ENCODE measurements around the gene ST6GAL1. TPM values are rescaled to one million over a fixed set of nuclear protein-coding genes. Genes with fewer than 3 reads are reported as not detected.

Gene ST6GAL1
- total RNA-seq, 4 donors from 2014 or later: 18.0 to 32.2 (median 20.9) TPM

DNA sequence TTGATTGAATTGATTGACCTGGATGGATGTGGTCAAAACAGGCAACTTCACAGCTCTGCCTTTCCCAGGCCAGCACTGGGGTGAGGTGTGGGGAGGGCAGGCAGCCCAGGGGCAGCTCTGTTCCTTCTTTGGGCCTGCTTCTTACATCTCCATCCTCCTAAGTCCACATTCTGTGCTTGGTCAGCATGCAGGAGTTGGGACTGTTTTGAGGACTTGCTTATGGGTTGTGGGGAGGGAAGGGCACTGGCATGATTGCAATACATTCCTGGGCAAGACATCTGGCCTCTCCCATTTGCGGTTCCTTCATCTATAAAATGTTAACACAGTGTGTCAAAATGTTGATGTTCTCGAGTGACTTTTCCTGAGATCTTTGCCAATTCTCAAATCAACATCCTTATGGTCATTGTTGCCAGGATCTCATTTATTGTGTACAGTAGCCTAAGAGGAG is 84.1 kb downstream of the ST6GAL1 start:
- Histone ChIP-seq H3K36me3 (no peaks in the 10 kb centered on the region), H3K9me3 (no peaks in the 10 kb centered on the region), H3K27me3 (no peaks in the 10 kb centered on the region), H3K27ac (no peak overlapping the region), H3K4me3 (no peak overlapping the region), H3K4me1 (peaks cover 0 to 14% (median 3%) of the 10 kb centered on the region in 3 donors)
- WGBS, 2 donors (ENCODE audit: low coverage in 1 of 2): 53 to 55% methylated on average over 2 of the region's 2 CpGs
- ATAC-seq: peak; percentile 9
- TF ChIP-seq POLR2A (IDR thresholded peaks at IDR 0.05) (no peak), EP300 (IDR thresholded peaks at IDR 0.05) (no peak), POLR2AphosphoS5 (IDR thresholded peaks at IDR 0.05) (no peak)
- TF ChIP-seq, protein P1, sequence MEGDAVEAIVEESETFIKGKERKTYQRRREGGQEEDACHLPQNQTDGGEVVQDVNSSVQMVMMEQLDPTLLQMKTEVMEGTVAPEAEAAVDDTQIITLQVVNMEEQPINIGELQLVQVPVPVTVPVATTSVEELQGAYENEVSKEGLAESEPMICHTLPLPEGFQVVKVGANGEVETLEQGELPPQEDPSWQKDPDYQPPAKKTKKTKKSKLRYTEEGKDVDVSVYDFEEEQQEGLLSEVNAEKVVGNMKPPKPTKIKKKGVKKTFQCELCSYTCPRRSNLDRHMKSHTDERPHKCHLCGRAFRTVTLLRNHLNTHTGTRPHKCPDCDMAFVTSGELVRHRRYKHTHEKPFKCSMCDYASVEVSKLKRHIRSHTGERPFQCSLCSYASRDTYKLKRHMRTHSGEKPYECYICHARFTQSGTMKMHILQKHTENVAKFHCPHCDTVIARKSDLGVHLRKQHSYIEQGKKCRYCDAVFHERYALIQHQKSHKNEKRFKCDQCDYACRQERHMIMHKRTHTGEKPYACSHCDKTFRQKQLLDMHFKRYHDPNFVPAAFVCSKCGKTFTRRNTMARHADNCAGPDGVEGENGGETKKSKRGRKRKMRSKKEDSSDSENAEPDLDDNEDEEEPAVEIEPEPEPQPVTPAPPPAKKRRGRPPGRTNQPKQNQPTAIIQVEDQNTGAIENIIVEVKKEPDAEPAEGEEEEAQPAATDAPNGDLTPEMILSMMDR (IDR thresholded peaks at IDR 0.05): no peak

DNA sequence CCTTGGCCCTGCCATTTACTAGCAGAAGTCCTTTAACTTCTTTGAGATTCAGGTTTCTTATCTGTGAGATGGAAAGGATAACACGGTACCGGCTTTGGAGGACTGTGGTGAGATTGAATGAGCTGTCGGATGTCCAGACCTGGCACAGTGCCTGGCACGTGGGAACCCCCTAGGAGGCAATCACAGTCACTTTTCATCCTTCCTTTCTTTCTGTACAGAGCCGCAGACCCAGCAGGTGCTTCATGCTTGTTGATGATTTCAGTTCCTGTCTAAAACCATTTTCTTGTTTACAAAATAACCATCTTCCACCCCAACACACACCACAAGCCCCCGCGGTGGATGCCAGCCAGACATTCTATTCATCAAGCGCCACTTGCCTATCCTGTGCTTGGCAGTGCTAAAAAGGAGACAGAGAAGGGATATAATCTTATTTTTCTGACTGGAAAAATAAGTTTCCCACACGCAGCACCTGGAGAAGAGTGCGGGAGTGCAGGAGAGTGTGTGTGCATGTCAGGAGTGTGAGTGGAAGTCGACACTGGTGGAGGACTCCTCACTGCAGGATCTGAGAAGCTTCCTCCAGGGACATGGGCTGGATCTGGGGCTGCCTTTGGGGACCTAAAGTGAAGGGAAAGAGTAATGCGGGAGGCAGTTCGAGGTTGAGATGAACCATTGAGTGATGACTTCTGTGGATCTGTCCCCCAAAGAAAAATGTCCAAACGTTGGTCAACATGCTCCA is 85.7 kb downstream of the ST6GAL1 start:
- no peak overlapping the region for H3K27ac ChIP-seq
- H3K9me3 ChIP-seq: no peaks in the 10 kb centered on the region
- no peak for ATAC-seq
- no peaks in the 10 kb centered on the region for H3K27me3 ChIP-seq
- no peak for TF ChIP-seq EP300 (IDR thresholded peaks at IDR 0.05)
- no peaks in the 10 kb centered on the region for H3K36me3 ChIP-seq
- H3K4me3 ChIP-seq: no peak overlapping the region
- peaks cover 0 to 14% (median 3%) of the 10 kb centered on the region in 3 donors for H3K4me1 ChIP-seq
- WGBS, 2 donors (ENCODE audit: low coverage in 1 of 2): 47 to 71% methylated on average over 4 to 12 of the region's 14 CpGs

DNA sequence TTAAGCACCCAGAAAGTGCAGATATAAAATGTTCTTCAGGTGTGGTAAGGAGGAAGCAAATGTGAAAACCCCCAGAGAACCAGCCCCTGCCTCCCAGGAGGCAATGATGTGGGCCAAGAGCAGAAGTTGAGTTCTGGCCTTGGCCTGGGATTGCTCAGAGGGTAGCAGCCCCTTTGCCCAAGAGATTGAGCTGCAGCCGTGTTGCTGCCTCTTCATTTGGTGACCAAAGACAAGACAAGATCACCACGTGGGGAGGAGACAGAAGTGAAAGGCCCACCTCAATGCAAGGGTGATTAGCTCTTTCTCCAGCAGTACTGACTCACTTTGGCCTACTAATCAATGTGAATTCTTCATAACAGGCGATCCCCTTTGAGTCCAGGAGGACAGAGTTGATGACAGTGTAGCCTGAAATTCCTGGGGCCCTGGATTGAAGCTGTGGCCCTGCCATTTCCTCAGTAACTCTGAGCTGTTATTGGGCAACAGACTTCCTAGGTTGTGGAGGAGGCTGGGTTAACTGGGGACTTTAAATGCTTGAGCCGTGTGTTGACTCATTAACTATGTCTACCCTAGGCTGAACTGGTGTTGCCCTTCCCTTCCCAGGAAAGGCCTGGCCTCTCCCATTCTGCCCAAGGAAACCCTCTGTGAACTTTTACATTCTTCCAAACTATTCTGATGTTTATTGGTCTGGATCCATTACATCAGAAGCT is 86.5 kb downstream of the ST6GAL1 start:
- H3K9me3 ChIP-seq: no peaks in the 10 kb centered on the region
- TF ChIP-seq EP300 (IDR thresholded peaks at IDR 0.05): no peak
- H3K27ac ChIP-seq: no peak overlapping the region
- WGBS, 2 donors (ENCODE audit: low coverage in 1 of 2): 62 to 76% methylated on average over 3 to 4 of the region's 4 CpGs
- no peaks in the 10 kb centered on the region for H3K27me3 ChIP-seq
- H3K4me1 ChIP-seq: peaks cover 0 to 14% (median 3%) of the 10 kb centered on the region in 3 donors
- H3K36me3 ChIP-seq: no peaks in the 10 kb centered on the region
- no peak overlapping the region for H3K4me3 ChIP-seq
- ATAC-seq: no peak

DNA sequence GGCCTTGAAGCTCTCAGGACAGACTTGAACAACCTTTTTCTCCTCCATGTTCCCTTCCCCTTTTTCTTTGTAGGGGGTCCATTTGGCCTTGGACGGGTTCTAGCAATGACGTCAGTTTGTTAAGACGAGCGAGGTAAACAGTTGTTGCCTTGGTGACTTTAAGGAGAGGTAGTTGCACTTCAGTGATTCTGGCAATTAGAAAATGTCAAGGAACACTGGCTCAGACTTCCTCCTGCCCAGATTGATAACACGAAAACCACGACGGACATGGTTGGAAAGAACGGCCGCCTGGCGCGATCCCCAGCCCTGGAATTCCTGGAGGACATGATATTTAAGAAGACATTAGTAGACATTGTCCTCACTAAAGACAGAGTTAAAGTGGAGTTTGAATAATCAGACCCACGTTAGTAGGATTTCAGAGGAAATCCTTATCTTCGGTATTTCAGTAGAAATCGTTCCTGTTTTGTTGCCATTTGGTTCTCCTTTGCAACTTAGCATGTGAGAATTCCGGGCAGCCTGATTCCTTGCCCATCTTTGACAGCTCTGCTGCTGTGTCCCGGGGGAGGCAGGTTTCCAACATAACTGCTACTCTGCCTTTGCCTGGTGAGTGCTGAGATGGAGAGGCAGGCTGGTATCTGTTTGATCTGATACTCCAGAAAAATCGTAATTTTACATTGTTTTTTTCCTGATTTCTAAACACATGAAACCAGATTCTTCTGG is 87.3 kb downstream of the ST6GAL1 start:
- TF ChIP-seq POLR2AphosphoS5 (IDR thresholded peaks at IDR 0.05): no peak
- TF ChIP-seq, protein P1 (IDR thresholded peaks at IDR 0.05): no peak
- TF ChIP-seq EP300 (IDR thresholded peaks at IDR 0.05): no peak
- no peak for TF ChIP-seq POLR2A (IDR thresholded peaks at IDR 0.05)
- Histone ChIP-seq H3K27me3 (no peaks in the 10 kb centered on the region), H3K4me1 (peaks cover 0 to 14% (median 3%) of the 10 kb centered on the region in 3 donors), H3K4me3 (no peak overlapping the region), H3K9me3 (no peaks in the 10 kb centered on the region), H3K36me3 (no peaks in the 10 kb centered on the region), H3K27ac (no peak overlapping the region)
- no peak for ATAC-seq
- 50 to 63% methylated on average over 7 to 13 of the region's 17 CpGs for WGBS, 2 donors (ENCODE audit: low coverage in 1 of 2)

DNA sequence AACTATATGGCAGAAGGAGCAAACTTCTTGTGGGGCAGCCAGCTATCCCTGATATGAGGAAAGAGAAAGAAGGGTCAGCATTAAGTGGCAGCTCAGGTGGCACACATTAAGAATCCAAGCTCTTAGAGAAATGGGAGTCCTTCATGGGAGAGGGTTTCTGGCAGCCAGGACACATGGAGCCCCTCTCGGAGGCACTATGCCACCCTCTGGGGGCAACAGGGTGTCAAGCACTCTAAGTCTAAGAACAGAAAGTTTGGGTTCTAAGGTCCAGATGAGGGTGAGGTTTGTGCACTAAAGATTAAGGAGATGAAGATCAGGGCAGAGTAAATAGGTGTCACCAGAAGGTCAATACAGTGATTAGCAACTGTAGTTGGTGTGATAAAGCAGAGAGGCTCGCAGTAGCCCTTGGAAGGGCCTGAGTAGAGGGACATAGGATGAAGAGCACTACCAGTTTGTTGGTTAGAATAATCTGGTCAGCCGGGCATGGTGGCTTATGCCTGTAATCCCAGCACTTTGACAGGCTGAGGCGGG is 89.3 kb downstream of the ST6GAL1 start:
- Histone ChIP-seq H3K4me3 (no peak overlapping the region), H3K9me3 (no peaks in the 10 kb centered on the region), H3K27me3 (no peaks in the 10 kb centered on the region), H3K36me3 (no peaks in the 10 kb centered on the region), H3K4me1 (peaks cover 0 to 3% (median 0%) of the 10 kb centered on the region in 3 donors), H3K27ac (no peak overlapping the region)
- 93 to 100% methylated on average over 1 to 4 of the region's 4 CpGs for WGBS, 2 donors (ENCODE audit: low coverage in 1 of 2)
- no peak for ATAC-seq
- no peak for TF ChIP-seq POLR2A (IDR thresholded peaks at IDR 0.05)
- TF ChIP-seq POLR2AphosphoS5 (IDR thresholded peaks at IDR 0.05): no peak
- TF ChIP-seq, protein P1 (IDR thresholded peaks at IDR 0.05): no peak
- no peak for TF ChIP-seq EP300 (IDR thresholded peaks at IDR 0.05)

Data from gastroesophageal sphincter (tissue), 4 donors.